Effector memory CD4-positive, alpha-beta T cell (primary cell): Measurements from ENCODE around the gene MAP3K4.

Source experiments
- DNase-seq, 3 donors: peaks; one replicate each; pipeline ENCODE4 v3.0.0-alpha.2; 2020
- H3K27ac ChIP-seq: 2 replicates; pipeline ENCODE4 v1.7.0; 2013; ENCODE audit warnings: mild to moderate bottlenecking, low read length, moderate library complexity; ENCODE audit not compliant: insufficient read depth, poor library complexity, severe bottlenecking
- H3K27me3 ChIP-seq: replicated peaks from 2 replicates; pipeline ENCODE4 v1.7.0; 2013; ENCODE audit warnings: mild to moderate bottlenecking, low read length; ENCODE audit not compliant: insufficient read depth, control insufficient read depth, poor library complexity, severe bottlenecking
- H3K36me3 ChIP-seq: 2 replicates; pipeline ENCODE4 v1.7.0; 2013; ENCODE audit warnings: mild to moderate bottlenecking, low read length, moderate library complexity; ENCODE audit not compliant: control insufficient read depth, insufficient read depth
- H3K4me1 ChIP-seq: 2 replicates; pipeline ENCODE4 v1.7.0; 2013; ENCODE audit warnings: low read length, mild to moderate bottlenecking; ENCODE audit not compliant: control insufficient read depth, insufficient read depth, poor library complexity, severe bottlenecking
- H3K4me3 ChIP-seq: 2 replicates; pipeline ENCODE4 v1.7.0; 2013; ENCODE audit warnings: low read length, low read depth, mild to moderate bottlenecking; ENCODE audit not compliant: insufficient read depth, poor library complexity, severe bottlenecking
- H3K9me3 ChIP-seq: 2 replicates; pipeline ENCODE4 v1.7.0; 2013; ENCODE audit warnings: mild to moderate bottlenecking, low read length, moderate library complexity; ENCODE audit not compliant: control insufficient read depth

Gene MAP3K4

GRCh38 chr6:161056451-161056850 is 64.9 kb downstream of the MAP3K4 start:
- H3K27ac ChIP-seq, result no peak overlapping the region
- DNase-seq, result no peak

GRCh38 chr6:161057103-161058091 is 65.8 kb downstream of the MAP3K4 start:
- Histone ChIP-seq H3K27ac (no peak overlapping the region), H3K36me3 (no peaks in the 10 kb centered on the region)

More at GRCh38 chr6:161056451-161056850, 64.9 kb downstream of the MAP3K4 start:
- Histone ChIP-seq H3K4me3 (no peak overlapping the region), H3K4me1 (no peaks in the 10 kb centered on the region), H3K9me3 (no peaks in the 10 kb centered on the region), H3K27me3 (no peaks in the 10 kb centered on the region), H3K36me3 (no peaks in the 10 kb centered on the region)

GRCh38 chr6:161058741-161059140 is 67.2 kb downstream of the MAP3K4 start:
- Histone ChIP-seq H3K4me3 (no peak overlapping the region), H3K9me3 (no peaks in the 10 kb centered on the region), H3K27ac (no peak overlapping the region), H3K4me1 (no peaks in the 10 kb centered on the region), H3K36me3 (no peaks in the 10 kb centered on the region), H3K27me3 (no peaks in the 10 kb centered on the region)
- DNase-seq, result no peak

More at GRCh38 chr6:161057103-161058091, 65.8 kb downstream of the MAP3K4 start:
- H3K4me3 ChIP-seq, result no peak overlapping the region
- no peaks in the 10 kb centered on the region for H3K27me3 ChIP-seq
- H3K4me1 ChIP-seq, result no peaks in the 10 kb centered on the region
- H3K9me3 ChIP-seq, result no peaks in the 10 kb centered on the region
- no peak for DNase-seq

DNA sequence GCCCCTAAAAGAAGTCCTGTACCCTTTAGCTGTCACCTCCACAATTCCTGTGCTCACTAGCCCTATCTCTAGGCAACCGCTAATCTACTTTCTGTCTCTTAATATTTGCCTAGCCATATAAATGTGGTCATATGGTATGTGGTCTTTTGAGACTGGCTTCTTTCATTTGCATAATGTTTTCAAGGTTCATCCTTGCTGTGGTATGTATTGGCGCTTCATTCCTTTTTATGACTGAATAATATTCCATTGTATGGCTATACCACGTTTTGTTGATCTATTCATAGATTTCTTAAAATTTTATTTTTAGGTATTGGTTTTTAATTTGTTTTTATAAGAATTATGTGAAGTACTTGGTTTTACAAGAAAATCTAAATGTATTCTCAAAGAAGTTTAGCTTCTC is 70.0 kb downstream of the MAP3K4 start:
- H3K9me3 ChIP-seq, result no peaks in the 10 kb centered on the region
- no peak overlapping the region for H3K27ac ChIP-seq
- H3K27me3 ChIP-seq, result no peaks in the 10 kb centered on the region
- no peaks in the 10 kb centered on the region for H3K36me3 ChIP-seq
- H3K4me3 ChIP-seq, result no peak overlapping the region
- no peaks in the 10 kb centered on the region for H3K4me1 ChIP-seq
- DNase-seq, result no peak

DNA sequence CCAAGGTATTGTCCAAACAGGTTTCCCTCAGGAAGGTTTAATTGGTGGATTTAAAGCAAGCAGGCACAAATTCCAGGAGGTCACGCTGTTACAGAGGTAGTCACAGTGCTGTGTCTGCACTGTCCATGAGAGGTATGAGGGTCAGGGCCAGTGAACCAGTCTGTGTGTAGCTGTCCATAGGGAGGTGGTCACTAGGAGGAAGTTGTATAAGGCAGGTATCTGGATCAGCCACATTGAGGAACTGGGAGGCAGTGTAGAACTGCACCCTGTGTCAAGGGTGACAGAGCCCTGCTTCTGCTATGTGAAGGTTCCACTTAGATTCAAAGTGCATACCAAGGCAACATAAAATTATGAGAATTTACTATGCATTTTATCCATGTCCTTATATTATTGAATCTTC is 73.3 kb downstream of the MAP3K4 start:
- Histone ChIP-seq H3K4me3 (no peak overlapping the region), H3K9me3 (no peaks in the 10 kb centered on the region), H3K27ac (no peak overlapping the region), H3K4me1 (no peaks in the 10 kb centered on the region), H3K27me3 (no peaks in the 10 kb centered on the region), H3K36me3 (no peaks in the 10 kb centered on the region)
- no peak for DNase-seq

DNA sequence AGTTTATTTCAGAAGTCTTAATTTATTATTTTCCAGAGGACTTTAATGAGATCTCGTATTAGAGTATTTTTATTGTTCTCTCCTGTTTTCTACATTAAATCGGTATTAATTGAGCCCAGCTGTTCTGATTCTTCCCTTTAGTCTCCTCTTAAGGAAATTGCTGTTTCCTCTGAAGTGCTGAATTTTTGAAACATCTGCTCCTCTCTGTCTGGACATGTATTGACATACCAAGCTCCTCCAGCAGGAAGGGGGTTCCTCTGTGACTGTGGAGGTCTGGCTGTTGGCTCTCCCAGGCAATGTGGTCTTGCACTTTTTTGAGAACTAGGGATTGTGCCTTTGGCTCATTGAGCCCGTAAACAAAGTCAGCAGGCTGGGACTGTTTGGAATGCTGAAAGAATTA is 74.9 kb downstream of the MAP3K4 start:
- H3K4me3 ChIP-seq, result no peak overlapping the region
- H3K4me1 ChIP-seq, result no peaks in the 10 kb centered on the region
- no peaks in the 10 kb centered on the region for H3K9me3 ChIP-seq
- H3K27ac ChIP-seq, result no peak overlapping the region
- no peaks in the 10 kb centered on the region for H3K27me3 ChIP-seq
- no peaks in the 10 kb centered on the region for H3K36me3 ChIP-seq
- DNase-seq, result no peak

- no peaks in the 10 kb centered on the region for H3K27me3 ChIP-seq
Observed at GRCh38 chr6:161067749-161068148, 76.2 kb downstream of the MAP3K4 start.

DNA sequence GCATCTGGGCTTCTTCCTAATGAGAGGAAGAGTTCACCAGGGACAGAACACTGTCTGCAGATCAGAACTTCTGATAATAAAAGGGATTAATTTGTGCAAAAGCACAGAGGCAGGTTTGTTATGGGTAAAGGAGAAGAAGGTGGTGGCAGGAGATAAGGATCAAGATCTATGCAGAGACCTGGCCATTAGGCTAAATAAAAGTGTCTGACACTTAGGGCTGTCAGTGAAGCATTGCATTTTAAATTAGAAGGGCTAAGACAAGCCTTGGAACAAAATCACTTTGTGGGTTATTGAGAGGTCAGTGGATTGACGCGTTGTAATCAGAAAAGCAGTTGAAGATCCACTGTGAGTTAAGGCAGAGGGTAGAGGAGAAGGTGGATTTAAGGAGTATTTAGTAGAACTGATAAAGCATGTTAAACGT is 76.8 kb downstream of the MAP3K4 start:
- Histone ChIP-seq H3K4me1 (no peaks in the 10 kb centered on the region), H3K36me3 (peaks cover under 1% of the 10 kb centered on the region), H3K4me3 (no peak overlapping the region), H3K27ac (no peak overlapping the region), H3K9me3 (no peaks in the 10 kb centered on the region), H3K27me3 (no peaks in the 10 kb centered on the region)
- DNase-seq, result no peak

More at GRCh38 chr6:161067749-161068148, 76.2 kb downstream of the MAP3K4 start:
- DNase-seq, result no peak
- Histone ChIP-seq H3K36me3 (no peaks in the 10 kb centered on the region), H3K4me1 (no peaks in the 10 kb centered on the region), H3K27ac (no peak overlapping the region), H3K9me3 (no peaks in the 10 kb centered on the region), H3K4me3 (no peak overlapping the region)

- Histone ChIP-seq H3K9me3 (no peaks in the 10 kb centered on the region), H3K4me1 (peaks cover 26% of the 10 kb centered on the region), H3K27ac (peak overlapping the region; percentile 91), H3K36me3 (peaks cover 6% of the 10 kb centered on the region), H3K4me3 (no peak overlapping the region), H3K27me3 (no peaks in the 10 kb centered on the region)
- DNase-seq, result no peak
Observed at GRCh38 chr6:161073930-161074329, 82.4 kb downstream of the MAP3K4 start.

DNA sequence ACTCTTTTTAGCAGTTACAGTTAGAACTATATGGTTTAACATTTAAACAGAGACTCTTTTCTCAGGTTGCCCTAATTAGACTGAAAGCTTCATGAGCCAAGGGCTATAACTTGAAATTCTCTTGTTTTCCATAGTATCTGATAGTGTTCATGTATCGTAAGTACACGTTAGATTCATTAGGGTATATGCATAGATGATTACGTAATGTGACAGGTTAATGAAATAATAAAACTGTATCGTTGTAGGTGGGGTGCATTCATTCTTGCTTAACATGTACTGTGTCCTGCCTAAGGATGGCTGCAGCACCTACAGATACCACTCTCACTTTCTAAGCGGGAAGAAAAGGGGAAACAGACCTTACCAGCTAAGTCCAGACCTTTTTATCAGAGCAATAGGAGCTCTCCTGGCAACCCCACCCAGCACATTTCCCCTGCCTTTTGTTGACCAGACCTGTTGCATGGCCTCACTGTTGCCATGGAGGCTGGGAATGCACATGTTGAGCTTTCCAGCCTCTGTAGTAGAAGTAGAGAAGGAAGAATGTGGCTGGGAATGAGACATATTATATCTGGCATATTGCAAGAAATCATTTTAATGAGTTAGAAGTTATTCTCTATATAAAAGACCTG is 83.0 kb downstream of the MAP3K4 start:
- Histone ChIP-seq H3K27ac (peak overlapping the region; percentile 91), H3K9me3 (no peaks in the 10 kb centered on the region), H3K4me1 (peaks cover 26% of the 10 kb centered on the region), H3K36me3 (peaks cover 6% of the 10 kb centered on the region), H3K27me3 (no peaks in the 10 kb centered on the region), H3K4me3 (no peak overlapping the region)
- DNase-seq, result no peak
